Heart right ventricle (tissue), 16 donors: ENCODE data around the gene MALAT1. TPM values are rescaled to one million over a fixed set of nuclear protein-coding genes. Genes with fewer than 3 reads are reported as not detected.

Experiments
- ATAC-seq, 8 donors: fragments of 200-7000 bp; cut with Tn5 transposase; one replicate each; pipeline ENCODE4 v1.9.1; 2020; ENCODE audit warnings: mild to moderate bottlenecking in 8 of 8, moderate library complexity in 8 of 8, moderate number of reproducible peaks in 1 of 8
- DNase-seq, 2 donors: peaks; one replicate each; pipeline ENCODE4 v3.0.0-alpha.2; 2020
- H3K27ac ChIP-seq, 10 donors: fragments of 200-600 bp; sonication (generic) in 2 of 10; one replicate each; pipeline versions ENCODE4 v1.5.0 to v1.8.0; 2020 to 2022; ENCODE audit warnings: mild to moderate bottlenecking in 3 of 10
- H3K27me3 ChIP-seq, 7 donors: fragments of 200-600 bp; one replicate each; pipeline ENCODE4 v1.8.0; 2021 to 2022; ENCODE audit warnings: mild to moderate bottlenecking in 2 of 7
- H3K36me3 ChIP-seq, 9 donors: fragments of 200-600 bp; sonication (generic) in 1 of 9; one replicate each; pipeline versions ENCODE4 v1.5.0 to v1.8.0; 2020 to 2022; ENCODE audit warnings: mild to moderate bottlenecking in 2 of 9
- H3K4me1 ChIP-seq, 9 donors: fragments of 200-600 bp; sonication (generic) in 1 of 9; one replicate each; pipeline versions ENCODE4 v1.5.0 to v1.8.0; 2020 to 2022; ENCODE audit warnings: mild to moderate bottlenecking in 4 of 9
- H3K4me3 ChIP-seq, 10 donors: fragments of 200-600 bp; sonication (generic) in 2 of 10; one replicate each; pipeline versions ENCODE4 v1.5.0 to v1.8.0; 2020 to 2022; ENCODE audit warnings: mild to moderate bottlenecking in 7 of 10, moderate library complexity in 2 of 10
- H3K9me3 ChIP-seq, 11 donors: fragments of 200-600 bp in 10 of 11; sonication (generic) in 2 of 11; one replicate each; pipeline versions ENCODE4 v1.5.0 to v1.8.0; 2013 to 2022; ENCODE audit warnings: mild to moderate bottlenecking in 2 of 11, control low read depth in 1 of 11, moderate library complexity in 1 of 11
- CTCF ChIP-seq, 9 donors: fragments of 200-600 bp; sonication (generic) in 2 of 9; IDR thresholded peaks; one replicate each; pipeline versions ENCODE4 v1.5.0 to v1.8.0; 2021 to 2022; ENCODE audit warnings: antibody characterized with exemption in 9 of 9, mild to moderate bottlenecking in 5 of 9, moderate library complexity in 1 of 9
- WGBS, 2 donors: extraction: QIAGEN DNeasy Blood & Tissue Kit; methylation state at CpG; one replicate each; pipeline ENCODE4 v1.1.7; 2013; ENCODE audit warnings: inconsistent platforms in 1 of 2; 5-methylcytosine and 5-hydroxymethylcytosine counted together
- intact Hi-C, 10 donors: fragments of 100-400 bp; cut with DNase I; formaldehyde crosslinking; loops; one replicate each; pipeline versions ENCODE4 v1.11.1 to v1.14.2; 2022
- polyA plus RNA-seq, 2 donors: library from polyadenylated mRNA; stranded (reverse); fragments of 200-250 nt; gene quantifications; one replicate each; pipeline ENCODE4 v1.2.3, GENCODE V29; 2013
- total RNA-seq, 10 donors: library from RNA; stranded (reverse); fragmentation: NEBNext Ultra II Directional in 3 of 10; extraction: Animal tissue kit (Norgen Biotek cat#: 25700) in 3 of 10; gene quantifications; one replicate each; pipeline versions ENCODE4 v1.2.1 to v1.2.4, GENCODE V29; 2021 to 2023
- donor health status: Arrhythmogenic right ventricular cardiomyopathy.
- donor health status: ischemic (EF 13 %, LVEDD 7.1; RV severe dilation, severe dysfunction).
- donor health status: healthy with polysubstance abuse.
- donor health status: DM: no; HTN: yes; CAD: no.
- donor health status: DM: no; HTN: no; CAD: no.
- donor health status: ischemic (EF 25% LVEDD 6.9; RV normal size, moderate dysfunction).
- donor health status: ischemic (EF 25% LVEDD 5.7; RV mildly dilated, moderate dysfunction).
- donor health status: healthy.
- donor health status: DM: yes; HTN: yes; CAD: no.
- donor health status: Ischemic cardiomyopathy.
- donor health status: ischemic (EF 35%, LVEDD 5.7; RV mildly dilated, moderate dysfunction).
- donor health status: nonischemic (EF 11% LVEDD 7.7; RV severe dilation, severe dysfunction).
- donor health status: DM: yes; HTN: yes; CAD: no.
- donor health status: PGD.
- donor health status: ischemic (EF 29% LVEDD 5.4; RV normal size, mild dysfunction).
- donor health status: nonischemic (EF 23%, LVEDD 6.1; RV moderate dilation, normal function).

The MALAT1 gene
- total and polyA plus RNA-seq, 12 donors: 205 to 8,462 (median 5,956) TPM

- ATAC-seq (no peak), DNase-seq (no peak)
- Histone ChIP-seq H3K27me3 (peaks cover 0 to 8% (median 0%) of the 10 kb centered on the region in 7 donors), H3K9me3 (no peaks in the 10 kb centered on the region), H3K4me3 (no peak overlapping the region), H3K4me1 (peaks cover 29 to 62% (median 38%) of the 10 kb centered on the region in 9 donors), H3K27ac (peak overlapping the region in 5 of 10 donors; percentile 31 to 99 (median 91)), H3K36me3 (peaks cover 0 to 49% (median 5%) of the 10 kb centered on the region in 9 donors)
- 87 to 89% methylated on average over 27 of the region's 27 CpGs for WGBS, 2 donors
- intact Hi-C loops: no loop called here
- TF ChIP-seq CTCF (IDR thresholded peaks at IDR 0.05): no peak
These were observed 55.4 kb downstream of the MALAT1 start for GRCh38 chr11:65554057-65554818.

DNA sequence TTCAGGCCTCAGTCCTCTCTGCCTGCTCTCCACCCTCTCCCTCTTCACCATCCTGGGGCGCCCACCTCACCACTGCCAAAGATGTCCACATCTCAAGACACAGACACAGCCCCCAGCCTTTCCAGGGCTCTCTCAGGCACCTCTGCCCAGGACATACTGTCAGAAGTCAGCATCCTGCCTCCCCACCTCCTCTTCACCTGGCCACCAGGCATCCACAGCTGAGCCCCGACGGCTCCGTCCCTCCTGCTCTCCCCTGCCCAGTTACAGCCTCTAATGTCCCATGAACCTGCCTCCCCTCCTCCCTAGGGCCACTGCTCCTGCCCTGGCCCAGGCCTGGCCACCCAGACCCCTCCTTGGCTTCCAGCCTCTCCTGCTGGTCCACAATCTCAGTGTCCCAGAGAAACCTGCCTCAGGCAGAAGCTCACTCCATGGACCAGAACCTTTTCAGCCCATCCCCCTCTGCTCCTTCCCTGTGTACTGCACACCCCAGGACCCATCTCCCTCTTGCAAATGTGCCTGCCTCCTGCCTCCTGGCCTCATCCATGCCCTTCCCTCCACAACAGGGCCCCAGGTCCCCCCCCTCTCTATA lies 56.1 kb downstream of the MALAT1 start:
- Histone ChIP-seq H3K27ac (peak overlapping the region in 9 of 10 donors; percentile 28 to 99 (median 88)), H3K9me3 (no peaks in the 10 kb centered on the region), H3K4me3 (no peak overlapping the region), H3K36me3 (peaks cover 0 to 43% (median 5%) of the 10 kb centered on the region in 9 donors), H3K27me3 (peaks cover 0 to 9% (median 0%) of the 10 kb centered on the region in 7 donors), H3K4me1 (peaks cover 35 to 69% (median 45%) of the 10 kb centered on the region in 9 donors)
- 73 to 97% methylated on average over 4 of the region's 4 CpGs for WGBS, 2 donors
- DNase-seq: no peak
- ATAC-seq: no peak
- intact Hi-C loops: no loop called here
- TF ChIP-seq CTCF (IDR thresholded peaks at IDR 0.05): no peak

DNA sequence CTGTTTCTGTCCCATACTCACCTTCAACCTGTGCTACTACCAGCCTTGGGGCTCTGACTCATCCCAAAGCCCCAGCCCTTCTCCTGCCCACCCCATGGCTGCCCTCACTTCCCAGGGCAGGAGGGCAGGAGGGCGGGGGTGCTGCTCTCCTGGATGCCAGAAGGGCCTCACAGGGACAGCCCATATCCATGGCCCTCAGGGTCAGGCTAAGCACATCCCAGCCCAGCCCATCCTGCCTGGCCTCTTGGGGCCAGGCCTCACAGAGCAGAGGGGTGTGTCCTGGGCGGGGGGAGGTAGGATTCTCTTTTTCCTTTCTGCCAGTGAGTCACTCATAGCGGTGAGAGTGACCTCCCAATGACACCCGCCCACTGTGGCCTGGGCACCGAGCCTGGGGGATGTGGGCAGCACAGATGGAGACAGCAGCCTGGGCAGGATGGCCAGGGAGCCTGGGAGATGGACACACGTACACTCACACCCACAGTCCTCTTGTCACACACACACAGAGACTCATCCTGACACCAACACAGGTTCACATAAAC lies 56.9 kb downstream of the MALAT1 start:
- ATAC-seq (peak in 6 of 8 donors; percentile 8 to 49 (median 37)), DNase-seq (peak; percentile 62 to 67)
- Histone ChIP-seq H3K27ac (peak overlapping the region in 9 of 10 donors; percentile 48 to 99 (median 88)), H3K36me3 (peaks cover 0 to 34% (median 5%) of the 10 kb centered on the region in 9 donors), H3K27me3 (peaks cover 0 to 9% (median 0%) of the 10 kb centered on the region in 7 donors), H3K9me3 (no peaks in the 10 kb centered on the region), H3K4me1 (peaks cover 38 to 77% (median 53%) of the 10 kb centered on the region in 9 donors), H3K4me3 (peak overlapping the region in 1 of 10 donors; percentile 62)
- WGBS, 2 donors: 30 to 54% methylated on average over 6 of the region's 6 CpGs
- no peak for TF ChIP-seq CTCF (IDR thresholded peaks at IDR 0.05)
- intact Hi-C loops: no loop called here

Other genes starting within 250 kb of the MALAT1 start
- gene POLA2, start 237.1 kb upstream of the MALAT1 start, total RNA-seq: 1 to 10 TPM; 2.3 to 7.3 (median 3.8) TPM
- gene POLA2, start 237.1 kb upstream of the MALAT1 start, polyA plus RNA-seq: 1 to 10 TPM; 8.6 to 9.4 TPM
- gene CDC42EP2, start 184.2 kb upstream of the MALAT1 start, total RNA-seq: 10 to 100 TPM in 4 of 10 donors, 1 to 10 TPM in 6; 3.9 to 21.9 (median 9.0) TPM
- gene CDC42EP2, start 184.2 kb upstream of the MALAT1 start, polyA plus RNA-seq: 10 to 100 TPM; 13.2 to 21.1 TPM
- gene DPF2, start 165.2 kb upstream of the MALAT1 start, total RNA-seq: 10 to 100 TPM; 37.4 to 63.4 (median 50.6) TPM
- 10 to 100 TPM; 24.9 to 32.6 TPM for gene DPF2, start 165.2 kb upstream of the MALAT1 start, polyA plus RNA-seq
- under 1 TPM in 8 of 10 donors, not detected in 2; 0.11 to 0.87 (median 0.33) TPM for gene TIGD3, start 144.3 kb upstream of the MALAT1 start, total RNA-seq
- under 1 TPM; 0.19 to 0.80 TPM for gene TIGD3, start 144.3 kb upstream of the MALAT1 start, polyA plus RNA-seq
- 10 to 100 TPM in 1 of 10 donors, 1 to 10 TPM in 9; 4.6 to 12.2 (median 8.3) TPM for gene SLC25A45, start 116.4 kb upstream of the MALAT1 start, total RNA-seq
- gene SLC25A45, start 116.4 kb upstream of the MALAT1 start, polyA plus RNA-seq: 10 to 100 TPM in 1 of 2 donors, 1 to 10 TPM in 1; 3.1 to 10.7 TPM
- 10 to 100 TPM in 6 of 10 donors, 1 to 10 TPM in 4; 6.0 to 16.9 (median 12.2) TPM for gene FRMD8, start 112.4 kb upstream of the MALAT1 start, total RNA-seq
- 10 to 100 TPM in 1 of 2 donors, 1 to 10 TPM in 1; 9.9 to 12.9 TPM for gene FRMD8, start 112.4 kb upstream of the MALAT1 start, polyA plus RNA-seq
- gene NEAT1, start 76.2 kb upstream of the MALAT1 start, total RNA-seq: 100 to 1,000 TPM; 284 to 808 (median 432) TPM
- 1,000 to 10,000 TPM in 1 of 2 donors, 100 to 1,000 TPM in 1; 103 to 1,899 TPM for gene NEAT1, start 76.2 kb upstream of the MALAT1 start, polyA plus RNA-seq
- gene SCYL1, start 26.0 kb downstream of the MALAT1 start, total RNA-seq: 10 to 100 TPM; 47.4 to 66.9 (median 55.6) TPM
- 100 to 1,000 TPM in 1 of 2 donors, 10 to 100 TPM in 1; 90.0 to 130 TPM for gene SCYL1, start 26.0 kb downstream of the MALAT1 start, polyA plus RNA-seq
- gene LTBP3, start 59.3 kb downstream of the MALAT1 start, total RNA-seq: 10 to 100 TPM; 54.4 to 92.5 (median 72.8) TPM
- 10 to 100 TPM; 42.7 to 79.7 TPM for gene LTBP3, start 59.3 kb downstream of the MALAT1 start, polyA plus RNA-seq
- 10 to 100 TPM; 23.7 to 44.0 (median 26.3) TPM for gene ZNRD2, start 71.4 kb downstream of the MALAT1 start, total RNA-seq
- 10 to 100 TPM; 55.6 to 92.0 TPM for gene ZNRD2, start 71.4 kb downstream of the MALAT1 start, polyA plus RNA-seq
- gene FAM89B, start 73.5 kb downstream of the MALAT1 start, total RNA-seq: 10 to 100 TPM; 21.2 to 54.9 (median 29.2) TPM
- 10 to 100 TPM; 42.0 to 55.7 TPM for gene FAM89B, start 73.5 kb downstream of the MALAT1 start, polyA plus RNA-seq
- 100 to 1,000 TPM in 1 of 10 donors, 10 to 100 TPM in 9; 42.9 to 113 (median 53.9) TPM for gene EHBP1L1, start 77.0 kb downstream of the MALAT1 start, total RNA-seq
- gene EHBP1L1, start 77.0 kb downstream of the MALAT1 start, polyA plus RNA-seq: 10 to 100 TPM; 30.8 to 62.6 TPM
- 1 to 10 TPM in 2 of 10 donors, under 1 TPM in 6, not detected in 2; 0.22 to 1.5 (median 0.35) TPM for gene KCNK7, start 96.8 kb downstream of the MALAT1 start, total RNA-seq
- gene KCNK7, start 96.8 kb downstream of the MALAT1 start, polyA plus RNA-seq: 1 to 10 TPM in 1 of 2 donors, under 1 TPM in 1; 0.48 to 1.4 TPM
- gene MAP3K11, start 115.2 kb downstream of the MALAT1 start, total RNA-seq: 10 to 100 TPM; 23.1 to 45.6 (median 34.2) TPM
- 10 to 100 TPM; 32.5 to 69.9 TPM for gene MAP3K11, start 115.2 kb downstream of the MALAT1 start, polyA plus RNA-seq
- 10 to 100 TPM in 9 of 10 donors, 1 to 10 TPM in 1; 9.4 to 16.9 (median 11.7) TPM for gene PCNX3, start 116.7 kb downstream of the MALAT1 start, total RNA-seq
- gene PCNX3, start 116.7 kb downstream of the MALAT1 start, polyA plus RNA-seq: 10 to 100 TPM in 1 of 2 donors, 1 to 10 TPM in 1; 9.7 to 11.6 TPM
- gene SIPA1, start 139.1 kb downstream of the MALAT1 start, total RNA-seq: 10 to 100 TPM; 11.8 to 39.7 (median 15.6) TPM
- 10 to 100 TPM; 32.6 to 85.9 TPM for gene SIPA1, start 139.1 kb downstream of the MALAT1 start, polyA plus RNA-seq
- 10 to 100 TPM; 30.7 to 55.2 (median 40.0) TPM for gene RELA, start 163.9 kb downstream of the MALAT1 start, total RNA-seq
- gene RELA, start 163.9 kb downstream of the MALAT1 start, polyA plus RNA-seq: 10 to 100 TPM; 28.9 to 38.3 TPM
- gene KAT5, start 213.2 kb downstream of the MALAT1 start, total RNA-seq: 10 to 100 TPM; 40.9 to 53.6 (median 44.0) TPM
- 10 to 100 TPM; 54.9 to 62.8 TPM for gene KAT5, start 213.2 kb downstream of the MALAT1 start, polyA plus RNA-seq
- 10 to 100 TPM; 34.1 to 75.6 (median 43.5) TPM for gene RNASEH2C, start 221.8 kb downstream of the MALAT1 start, total RNA-seq
- 100 to 1,000 TPM in 1 of 2 donors, 10 to 100 TPM in 1; 60.3 to 123 TPM for gene RNASEH2C, start 221.8 kb downstream of the MALAT1 start, polyA plus RNA-seq